ENCODE measurements around the gene RTP5. TPM values are rescaled to one million over a fixed set of nuclear protein-coding genes. Genes with fewer than 3 reads are reported as not detected.

RTP5 gene
- total and polyA plus RNA-seq, 2 of the 8 experiments (the other 6 are each of a cell fraction or from before 2014, with no cell fraction given) = not detected

GRCh38 chr2:241867776-241868420 is 1.6 kb upstream of the RTP5 start (continued):
- TF ChIP-seq CHD7 (IDR thresholded peaks at IDR 0.05; ENCODE audit: insufficient replicate concordance, low read length) = no peak
- no peak for TF ChIP-seq CREB1 (IDR thresholded peaks at IDR 0.05)
- TF ChIP-seq ZNF274 (IDR thresholded peaks at IDR 0.05; ENCODE audit: borderline replicate concordance, extremely low read depth, low read length) = no peak
- TF ChIP-seq TAF7 (optimal IDR thresholded peaks at IDR 0.05; ENCODE audit: borderline replicate concordance, low read depth, low read length) = no peak
- TF ChIP-seq BACH1 (IDR thresholded peaks at IDR 0.05; ENCODE audit: low read length) = no peak
- TF ChIP-seq RAD21 (IDR thresholded peaks at IDR 0.05 in 1 of 2, conservative IDR thresholded peaks at IDR 0.05 in 1 of 2; ENCODE audit: low read depth in 2 of 2, low read length in 2 of 2) = no peak
- no peak for TF ChIP-seq RXRA (IDR thresholded peaks at IDR 0.05; ENCODE audit: insufficient read depth, low read depth, low read length)
- no peak for TF ChIP-seq KDM5A (IDR thresholded peaks at IDR 0.05; ENCODE audit: low read length)
- TF ChIP-seq RBBP5 (IDR thresholded peaks at IDR 0.05; ENCODE audit: borderline replicate concordance, low read depth, low read length) = no peak
- no peak for TF ChIP-seq CHD2 (IDR thresholded peaks at IDR 0.05; ENCODE audit: low read length)
- no peak for TF ChIP-seq SAP30 (IDR thresholded peaks at IDR 0.05; ENCODE audit: insufficient read depth, insufficient replicate concordance, low read length)
